ENCODE measurements around the gene ZMYM1.
A peak's percentile ranks its signal among the peaks of the same experiment; 100 is the strongest.
"Not testable (repeated sequence)": the region's sequence is repeated elsewhere in the genome, so short reads cannot be mapped to it uniquely, and the experiment has no call there.

Gene ZMYM1

GRCh38 chr1:35079003-35079930 lies at the start of gene ZMYM1:
Gene ZMYM1 (plus strand): TSS chr1:35079385. CDS start chr1:35093988, 14,603 bp downstream.
- peak; percentile 92 for DNase-seq (ENCODE audit: low spot score)

- DNase-seq (ENCODE audit: low spot score) = no peak
These were observed 49.4 kb upstream of the ZMYM1 start for GRCh38 chr1:35029761-35030160.

GRCh38 chr1:35030338-35030737 lies 48.8 kb upstream of the ZMYM1 start:
- DNase-seq (ENCODE audit: low spot score) = no peak

GRCh38 chr1:35030756-35031446 lies 48.3 kb upstream of the ZMYM1 start:
- peak; percentile 60 for DNase-seq (ENCODE audit: low spot score)

GRCh38 chr1:35032384-35032739 lies 46.8 kb upstream of the ZMYM1 start:
- no peak for DNase-seq (ENCODE audit: low spot score)

- DNase-seq (ENCODE audit: low spot score) = no peak
These were observed 45.8 kb upstream of the ZMYM1 start for GRCh38 chr1:35033346-35033745.

GRCh38 chr1:35036621-35037020 lies 42.6 kb upstream of the ZMYM1 start:
- DNase-seq (ENCODE audit: low spot score) = no peak

- DNase-seq (ENCODE audit: low spot score) = no peak
These were observed 42.0 kb upstream of the ZMYM1 start for GRCh38 chr1:35037206-35037605.

GRCh38 chr1:35038723-35039122 lies 40.5 kb upstream of the ZMYM1 start:
- no peak for DNase-seq (ENCODE audit: low spot score)

GRCh38 chr1:35043498-35043897 lies 35.7 kb upstream of the ZMYM1 start:
- no peak for DNase-seq (ENCODE audit: low spot score)

- DNase-seq (ENCODE audit: low spot score) = no peak
These were observed 34.8 kb upstream of the ZMYM1 start for GRCh38 chr1:35044431-35044830.

GRCh38 chr1:35046730-35047129 lies 32.5 kb upstream of the ZMYM1 start:
- no peak for DNase-seq (ENCODE audit: low spot score)

GRCh38 chr1:35047188-35047858 lies 31.9 kb upstream of the ZMYM1 start:
- DNase-seq (ENCODE audit: low spot score) = peak; percentile 95

GRCh38 chr1:35049116-35049515 lies 30.1 kb upstream of the ZMYM1 start:
- DNase-seq (ENCODE audit: low spot score) = peak; percentile 13

- no peak for DNase-seq (ENCODE audit: low spot score)
These were observed 25.8 kb upstream of the ZMYM1 start for GRCh38 chr1:35053433-35053832.

- DNase-seq (ENCODE audit: low spot score) = not testable (repeated sequence)
These were observed 24.9 kb upstream of the ZMYM1 start for GRCh38 chr1:35054282-35054681.

GRCh38 chr1:35058321-35058720 lies 20.9 kb upstream of the ZMYM1 start:
- DNase-seq (ENCODE audit: low spot score) = not testable (repeated sequence)

- no peak for DNase-seq (ENCODE audit: low spot score)
These were observed 20.2 kb upstream of the ZMYM1 start for GRCh38 chr1:35058988-35059387.

- DNase-seq (ENCODE audit: low spot score) = peak; percentile 71
These were observed 16.5 kb upstream of the ZMYM1 start for GRCh38 chr1:35062518-35063196.

GRCh38 chr1:35064265-35064664 lies 14.9 kb upstream of the ZMYM1 start:
- no peak for DNase-seq (ENCODE audit: low spot score)

GRCh38 chr1:35069746-35070145 lies 9.4 kb upstream of the ZMYM1 start:
- no peak for DNase-seq (ENCODE audit: low spot score)

- DNase-seq (ENCODE audit: low spot score) = no peak
These were observed 5.8 kb upstream of the ZMYM1 start for GRCh38 chr1:35073265-35073811.
